Measurements from ENCODE around the gene ERBB2. TPM values are rescaled to one million over a fixed set of nuclear protein-coding genes. Genes with fewer than 3 reads are reported as not detected.
"Not testable (repeated sequence)": the region's sequence is repeated elsewhere in the genome, so short reads cannot be mapped to it uniquely, and the experiment has no call there.

ERBB2 gene
- total RNA-seq, 1 donor from 2014 or later: 4.1 TPM

- H3K4me1 Mint-ChIP-seq (ENCODE audit: low read depth): peaks cover 10% of the 10 kb centered on the region
- no peaks in the 10 kb centered on the region for H3K36me3 Mint-ChIP-seq (ENCODE audit: low read depth)
- no peaks in the 10 kb centered on the region for H3K9me3 Mint-ChIP-seq
- no peak overlapping the region for H3K27ac Mint-ChIP-seq
- H3K4me3 Mint-ChIP-seq (ENCODE audit: low read depth): no peak overlapping the region
- intact Hi-C loops (cut with micrococcal nuclease): no loop called here
- peaks cover 8% of the 10 kb centered on the region for H3K27me3 Mint-ChIP-seq (ENCODE audit: low read depth)
- DNase-seq (ENCODE audit: low spot score): no peak
These were observed 7.1 kb downstream of the ERBB2 start for GRCh38 chr17:39706921-39707337.

DNA sequence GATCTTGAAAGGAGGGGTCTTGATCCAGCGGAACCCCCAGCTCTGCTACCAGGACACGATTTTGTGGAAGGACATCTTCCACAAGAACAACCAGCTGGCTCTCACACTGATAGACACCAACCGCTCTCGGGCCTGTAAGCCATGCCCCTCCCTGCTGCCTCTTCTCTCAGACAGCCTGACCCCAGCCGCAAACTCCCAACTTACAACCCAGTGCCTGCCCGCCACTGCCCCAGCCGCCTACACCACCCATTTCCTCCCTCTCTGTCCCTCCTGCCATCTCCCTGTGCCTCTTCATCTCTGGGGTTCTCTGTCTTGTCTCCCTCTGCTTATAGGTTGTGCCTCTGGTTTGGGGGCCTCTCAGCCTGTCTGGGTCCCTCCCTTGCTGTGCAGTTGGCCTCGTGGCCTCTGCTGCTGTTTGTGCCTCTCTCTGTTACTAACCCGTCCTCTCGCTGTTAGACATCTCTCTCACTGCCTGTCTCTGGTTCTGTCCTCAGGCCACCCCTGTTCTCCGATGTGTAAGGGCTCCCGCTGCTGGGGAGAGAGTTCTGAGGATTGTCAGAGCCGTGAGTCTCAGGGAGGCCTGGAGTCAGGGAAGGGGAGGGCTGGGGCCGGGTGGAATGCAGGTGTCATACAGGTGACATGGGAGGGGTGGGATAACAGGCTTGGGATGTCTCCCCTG lies 9.6 kb downstream of the ERBB2 start:
- Mint-ChIP-seq H3K4me3 (ENCODE audit: low read depth) (no peak overlapping the region), H3K36me3 (ENCODE audit: low read depth) (no peaks in the 10 kb centered on the region), H3K9me3 (no peaks in the 10 kb centered on the region), H3K4me1 (ENCODE audit: low read depth) (peaks cover 7% of the 10 kb centered on the region), H3K27ac (no peak overlapping the region), H3K27me3 (ENCODE audit: low read depth) (no peaks in the 10 kb centered on the region)
- DNase-seq (ENCODE audit: low spot score): no peak
- intact Hi-C loops (cut with micrococcal nuclease): no loop called here

DNA sequence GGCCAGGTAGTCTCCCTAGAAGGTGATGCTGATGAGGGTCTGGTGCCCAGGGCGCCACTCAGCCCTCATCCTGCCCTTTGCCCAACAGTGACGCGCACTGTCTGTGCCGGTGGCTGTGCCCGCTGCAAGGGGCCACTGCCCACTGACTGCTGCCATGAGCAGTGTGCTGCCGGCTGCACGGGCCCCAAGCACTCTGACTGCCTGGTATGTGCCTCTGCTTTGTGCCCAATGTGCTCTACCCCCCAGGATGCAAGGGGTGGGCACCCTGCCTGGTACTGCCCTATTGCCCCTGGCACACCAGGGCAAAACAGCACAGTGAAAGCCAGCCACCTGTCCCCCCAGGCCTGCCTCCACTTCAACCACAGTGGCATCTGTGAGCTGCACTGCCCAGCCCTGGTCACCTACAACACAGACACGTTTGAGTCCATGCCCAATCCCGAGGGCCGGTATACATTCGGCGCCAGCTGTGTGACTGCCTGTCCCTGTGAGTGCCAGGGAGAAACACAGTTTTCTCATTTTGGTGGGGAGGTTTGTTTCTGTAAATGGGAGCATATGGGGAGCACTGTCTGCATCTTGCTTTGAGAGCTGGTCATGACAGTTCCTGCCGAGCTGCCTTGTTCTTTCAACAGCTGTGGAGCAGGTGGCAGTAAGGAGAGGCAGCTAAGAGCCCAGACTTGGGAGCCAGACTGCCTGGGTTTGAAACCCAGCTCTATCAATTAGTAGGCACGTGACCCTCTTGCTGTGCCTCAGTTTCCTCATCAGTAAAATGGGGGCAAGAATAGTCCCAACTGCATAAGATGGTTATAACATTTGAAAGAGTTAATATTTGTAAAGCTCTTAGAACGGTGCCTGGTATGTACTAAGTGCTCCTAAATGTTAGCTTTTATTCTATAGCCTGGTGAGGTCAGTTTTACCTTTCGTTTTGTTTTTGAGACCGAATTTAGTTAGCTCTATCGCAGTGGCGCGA lies 10.4 kb downstream of the ERBB2 start:
- Mint-ChIP-seq H3K9me3 (no peaks in the 10 kb centered on the region), H3K4me1 (ENCODE audit: low read depth) (peaks cover 7% of the 10 kb centered on the region), H3K27me3 (ENCODE audit: low read depth) (no peaks in the 10 kb centered on the region), H3K4me3 (ENCODE audit: low read depth) (no peak overlapping the region), H3K27ac (no peak overlapping the region), H3K36me3 (ENCODE audit: low read depth) (no peaks in the 10 kb centered on the region)
- no peak for DNase-seq (ENCODE audit: low spot score)
- intact Hi-C loops (cut with micrococcal nuclease): no loop called here

DNA sequence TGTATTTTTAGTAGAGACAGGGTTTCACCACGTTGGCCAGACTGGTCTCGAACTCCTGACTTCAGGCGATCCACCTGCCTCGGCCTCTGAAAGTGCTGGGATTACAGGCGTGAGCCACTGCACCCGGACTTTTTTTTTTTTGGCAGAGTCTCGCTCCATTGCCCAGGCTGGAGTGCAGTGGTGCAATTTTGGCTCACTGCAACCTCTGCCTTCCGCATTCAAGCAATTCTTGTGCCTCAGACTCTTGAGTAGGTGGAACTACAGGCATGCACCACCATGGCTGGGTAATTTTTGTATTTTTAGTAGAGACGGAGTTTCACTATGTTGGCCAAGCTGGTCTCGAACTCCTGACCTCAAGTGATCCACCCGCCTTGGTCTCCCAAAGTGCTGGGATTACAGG lies 11.2 kb downstream of the ERBB2 start:
- H3K27ac Mint-ChIP-seq; H3K4me1 Mint-ChIP-seq (ENCODE audit: low read depth); H3K4me3 Mint-ChIP-seq (ENCODE audit: low read depth); H3K27me3 Mint-ChIP-seq (ENCODE audit: low read depth); H3K9me3 Mint-ChIP-seq; intact Hi-C loops (cut with micrococcal nuclease); H3K36me3 Mint-ChIP-seq (ENCODE audit: low read depth); DNase-seq (ENCODE audit: low spot score): not testable (repeated sequence)

DNA sequence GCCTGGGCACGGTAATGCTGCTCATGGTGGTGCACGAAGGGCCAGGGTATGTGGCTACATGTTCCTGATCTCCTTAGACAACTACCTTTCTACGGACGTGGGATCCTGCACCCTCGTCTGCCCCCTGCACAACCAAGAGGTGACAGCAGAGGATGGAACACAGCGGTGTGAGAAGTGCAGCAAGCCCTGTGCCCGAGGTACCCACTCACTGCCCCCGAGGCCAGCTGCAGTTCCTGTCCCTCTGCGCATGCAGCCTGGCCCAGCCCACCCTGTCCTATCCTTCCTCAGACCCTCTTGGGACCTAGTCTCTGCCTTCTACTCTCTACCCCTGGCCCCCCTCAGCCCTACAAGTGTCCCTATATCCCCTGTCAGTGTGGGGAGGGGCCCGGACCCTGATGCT lies 12.0 kb downstream of the ERBB2 start:
- intact Hi-C loops (cut with micrococcal nuclease): no loop called here
- H3K27me3 Mint-ChIP-seq (ENCODE audit: low read depth): no peaks in the 10 kb centered on the region
- H3K36me3 Mint-ChIP-seq (ENCODE audit: low read depth): no peaks in the 10 kb centered on the region
- H3K9me3 Mint-ChIP-seq: no peaks in the 10 kb centered on the region
- peaks cover 5% of the 10 kb centered on the region for H3K4me1 Mint-ChIP-seq (ENCODE audit: low read depth)
- no peak for DNase-seq (ENCODE audit: low spot score)
- no peak overlapping the region for H3K4me3 Mint-ChIP-seq (ENCODE audit: low read depth)
- H3K27ac Mint-ChIP-seq: no peak overlapping the region

- Mint-ChIP-seq H3K9me3 (no peaks in the 10 kb centered on the region), H3K27me3 (ENCODE audit: low read depth) (no peaks in the 10 kb centered on the region), H3K27ac (no peak overlapping the region), H3K4me3 (ENCODE audit: low read depth) (no peak overlapping the region), H3K36me3 (ENCODE audit: low read depth) (no peaks in the 10 kb centered on the region), H3K4me1 (ENCODE audit: low read depth) (no peaks in the 10 kb centered on the region)
- no peak for DNase-seq (ENCODE audit: low spot score)
- intact Hi-C loops (cut with micrococcal nuclease): no loop called here
These were observed 14.4 kb downstream of the ERBB2 start for GRCh38 chr17:39714234-39714633.

DNA sequence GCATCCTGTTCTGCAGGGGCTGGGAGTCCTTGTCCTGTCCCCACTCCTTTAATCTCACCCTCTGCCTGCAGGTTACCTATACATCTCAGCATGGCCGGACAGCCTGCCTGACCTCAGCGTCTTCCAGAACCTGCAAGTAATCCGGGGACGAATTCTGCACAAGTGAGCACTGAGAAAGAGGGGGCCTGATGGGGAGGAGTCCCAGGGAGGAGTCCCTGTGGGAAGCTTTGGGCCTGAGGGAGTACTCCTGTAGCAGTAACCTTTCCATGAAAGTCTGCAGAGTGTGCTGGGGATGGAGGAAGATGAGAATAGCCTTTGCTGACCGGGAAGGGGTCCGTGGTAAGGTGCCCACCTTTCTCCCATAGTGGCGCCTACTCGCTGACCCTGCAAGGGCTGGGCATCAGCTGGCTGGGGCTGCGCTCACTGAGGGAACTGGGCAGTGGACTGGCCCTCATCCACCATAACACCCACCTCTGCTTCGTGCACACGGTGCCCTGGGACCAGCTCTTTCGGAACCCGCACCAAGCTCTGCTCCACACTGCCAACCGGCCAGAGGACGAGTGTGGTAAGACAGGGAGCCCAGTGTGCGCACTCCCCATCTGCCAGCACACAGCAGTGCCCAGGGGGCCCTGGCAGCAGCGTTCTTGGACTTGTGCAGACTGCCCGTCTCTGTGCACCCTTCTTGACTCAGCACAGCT lies 15.7 kb downstream of the ERBB2 start:
- H3K36me3 Mint-ChIP-seq (ENCODE audit: low read depth): no peaks in the 10 kb centered on the region
- no peak overlapping the region for H3K27ac Mint-ChIP-seq
- no peaks in the 10 kb centered on the region for H3K27me3 Mint-ChIP-seq (ENCODE audit: low read depth)
- no peak overlapping the region for H3K4me3 Mint-ChIP-seq (ENCODE audit: low read depth)
- intact Hi-C loops (cut with micrococcal nuclease): no loop called here
- no peaks in the 10 kb centered on the region for H3K9me3 Mint-ChIP-seq
- no peaks in the 10 kb centered on the region for H3K4me1 Mint-ChIP-seq (ENCODE audit: low read depth)
- no peak for DNase-seq (ENCODE audit: low spot score)

GRCh38 chr17:39716073-39716818 lies 16.4 kb downstream of the ERBB2 start:
- H3K27ac Mint-ChIP-seq: no peak overlapping the region
- H3K4me1 Mint-ChIP-seq (ENCODE audit: low read depth): no peaks in the 10 kb centered on the region
- H3K36me3 Mint-ChIP-seq (ENCODE audit: low read depth): no peaks in the 10 kb centered on the region
- no peaks in the 10 kb centered on the region for H3K9me3 Mint-ChIP-seq
- H3K4me3 Mint-ChIP-seq (ENCODE audit: low read depth): no peak overlapping the region
- no peaks in the 10 kb centered on the region for H3K27me3 Mint-ChIP-seq (ENCODE audit: low read depth)
- DNase-seq (ENCODE audit: low spot score): no peak
- intact Hi-C loops (cut with micrococcal nuclease): no loop called here

DNA sequence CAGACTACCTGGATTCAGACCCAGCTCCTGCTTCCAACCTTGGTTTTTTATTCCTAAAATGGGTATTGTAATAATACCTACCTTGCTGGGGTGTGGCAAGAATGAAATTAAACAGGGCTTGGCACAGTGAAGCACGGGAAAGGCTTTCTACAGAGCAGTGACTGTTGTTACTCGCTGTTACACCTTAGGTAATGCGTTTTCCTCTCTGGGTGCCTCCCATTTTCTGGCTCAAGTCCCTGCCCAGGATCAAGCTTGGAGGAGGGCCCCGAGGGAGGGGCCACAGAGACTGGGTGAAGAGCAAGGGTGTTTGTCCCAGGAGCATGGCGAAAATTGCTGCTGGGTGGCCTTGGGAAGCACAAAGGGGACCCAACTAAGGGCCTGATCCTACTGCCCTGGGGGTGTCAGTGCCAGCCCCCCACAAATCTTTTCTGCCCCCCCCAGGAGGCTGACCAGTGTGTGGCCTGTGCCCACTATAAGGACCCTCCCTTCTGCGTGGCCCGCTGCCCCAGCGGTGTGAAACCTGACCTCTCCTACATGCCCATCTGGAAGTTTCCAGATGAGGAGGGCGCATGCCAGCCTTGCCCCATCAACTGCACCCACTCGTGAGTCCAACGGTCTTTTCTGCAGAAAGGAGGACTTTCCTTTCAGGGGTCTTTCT lies 17.1 kb downstream of the ERBB2 start:
- H3K9me3 Mint-ChIP-seq: no peaks in the 10 kb centered on the region
- no peak overlapping the region for H3K27ac Mint-ChIP-seq
- intact Hi-C loops (cut with micrococcal nuclease): no loop called here
- H3K36me3 Mint-ChIP-seq (ENCODE audit: low read depth): no peaks in the 10 kb centered on the region
- H3K4me1 Mint-ChIP-seq (ENCODE audit: low read depth): no peaks in the 10 kb centered on the region
- DNase-seq (ENCODE audit: low spot score): no peak
- H3K27me3 Mint-ChIP-seq (ENCODE audit: low read depth): no peaks in the 10 kb centered on the region
- H3K4me3 Mint-ChIP-seq (ENCODE audit: low read depth): no peak overlapping the region

DNA sequence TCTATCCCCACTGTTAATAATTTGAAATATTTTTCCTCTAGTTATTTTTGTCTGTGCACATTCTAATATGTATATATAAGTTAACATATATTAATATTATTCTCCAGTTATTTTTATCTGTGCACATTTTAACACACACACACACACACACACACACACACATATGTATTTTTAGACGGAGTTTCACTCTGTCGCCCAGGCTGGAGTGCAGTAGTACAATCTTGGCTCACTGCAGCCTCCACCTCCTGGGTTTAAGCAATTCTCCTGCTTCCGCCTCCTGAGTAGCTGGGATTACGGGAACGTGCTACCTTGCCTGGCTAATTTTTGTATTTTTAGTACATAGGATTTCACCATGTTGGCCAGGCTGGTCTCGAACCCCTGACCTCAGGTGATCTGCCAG lies 17.8 kb downstream of the ERBB2 start:
- Mint-ChIP-seq H3K9me3 (no peaks in the 10 kb centered on the region), H3K36me3 (ENCODE audit: low read depth) (no peaks in the 10 kb centered on the region), H3K27ac (no peak overlapping the region), H3K27me3 (ENCODE audit: low read depth) (no peaks in the 10 kb centered on the region), H3K4me1 (ENCODE audit: low read depth) (no peaks in the 10 kb centered on the region), H3K4me3 (ENCODE audit: low read depth) (no peak overlapping the region)
- intact Hi-C loops (cut with micrococcal nuclease): no loop called here
- DNase-seq (ENCODE audit: low spot score): no peak

- intact Hi-C loops (cut with micrococcal nuclease): no loop called here
- no peaks in the 10 kb centered on the region for H3K4me1 Mint-ChIP-seq (ENCODE audit: low read depth)
- H3K27me3 Mint-ChIP-seq (ENCODE audit: low read depth): no peaks in the 10 kb centered on the region
- H3K4me3 Mint-ChIP-seq (ENCODE audit: low read depth): no peak overlapping the region
- no peak for DNase-seq (ENCODE audit: low spot score)
- no peak overlapping the region for H3K27ac Mint-ChIP-seq
- no peaks in the 10 kb centered on the region for H3K36me3 Mint-ChIP-seq (ENCODE audit: low read depth)
- no peaks in the 10 kb centered on the region for H3K9me3 Mint-ChIP-seq
These were observed 19.9 kb downstream of the ERBB2 start for GRCh38 chr17:39719563-39720355.

All from activated T-helper 2 cell treated with anti-CD3 and anti-CD28 coated beads, Interferon-gamma antibody, Interleukin-2, Interleukin-4, amounts not matched to agents 10 μg/mL and 5 μg/mL and 100 μg/mL, durations not matched to agents 14 hours and 24 hours and 36 hours (primary cell).